Muscle of arm (tissue), 12 donors: ENCODE data around the gene SQOR. TPM values are rescaled to one million over a fixed set of nuclear protein-coding genes. Genes with fewer than 3 reads are reported as not detected.
A peak's percentile ranks its signal among the peaks of the same experiment; 100 is the strongest.
"Not testable (repeated sequence)": the region's sequence is repeated elsewhere in the genome, so short reads cannot be mapped to it uniquely, and the experiment has no call there.

Source experiments
- DNase-seq: peaks from one replicate; pipeline ENCODE4 v3.0.0-alpha.2; 2013
- polyA plus RNA-seq, 12 donors: library from polyadenylated mRNA; unstranded; fragments of 120-200 nt; gene quantifications; one replicate each; pipeline ENCODE4 v1.2.1, GENCODE V29; 2013; ENCODE audit not compliant: insufficient read length in 12 of 12

Gene SQOR
- polyA plus RNA-seq, 12 donors, result 1.7 to 13.0 (median 4.1) TPM; not detected in 1

GRCh38 chr15:45630917-45631691, 3.7 kb upstream of the SQOR start:
- no peak for DNase-seq

GRCh38 chr15:45631776-45632175, 3.1 kb upstream of the SQOR start:
- no peak for DNase-seq

GRCh38 chr15:45635191-45635638, 386 bp downstream of the SQOR start:
- DNase-seq, result no peak

- DNase-seq, result no peak
Measured at GRCh38 chr15:45635763-45636292, 999 bp downstream of the SQOR start.

- DNase-seq, result no peak
Measured at GRCh38 chr15:45637141-45637540, 2.3 kb downstream of the SQOR start.

GRCh38 chr15:45637552-45638033, 2.8 kb downstream of the SQOR start:
- DNase-seq, result peak; percentile 70

- DNase-seq, result no peak
Measured at GRCh38 chr15:45640616-45641015, 5.8 kb downstream of the SQOR start.

- peak; percentile 29 for DNase-seq
Measured at GRCh38 chr15:45641374-45641781, 6.5 kb downstream of the SQOR start.

GRCh38 chr15:45641999-45642932, 7.4 kb downstream of the SQOR start:
- DNase-seq, result peak; percentile 21

- no peak for DNase-seq
Measured at GRCh38 chr15:45644437-45644836, 9.6 kb downstream of the SQOR start.

- no peak for DNase-seq
Measured at GRCh38 chr15:45645026-45645980, 10.5 kb downstream of the SQOR start.

- no peak for DNase-seq
Measured at GRCh38 chr15:45646220-45646619, 11.4 kb downstream of the SQOR start.

- no peak for DNase-seq
Measured at GRCh38 chr15:45647828-45648227, 13.0 kb downstream of the SQOR start.

GRCh38 chr15:45648521-45649200, 13.8 kb downstream of the SQOR start:
- no peak for DNase-seq

- not testable (repeated sequence) for DNase-seq
Measured at GRCh38 chr15:45650007-45650406, 15.2 kb downstream of the SQOR start.

- DNase-seq, result no peak
Measured at GRCh38 chr15:45650889-45651525, 16.2 kb downstream of the SQOR start.

GRCh38 chr15:45653702-45654424, 19.0 kb downstream of the SQOR start:
- DNase-seq, result no peak

GRCh38 chr15:45654749-45655148, 19.9 kb downstream of the SQOR start:
- DNase-seq, result no peak

- DNase-seq, result no peak
Measured at GRCh38 chr15:45657254-45657653, 22.4 kb downstream of the SQOR start.
